Muscle of back (tissue), 11 donors: Measurements from ENCODE around the gene ANO10. TPM values are rescaled to one million over a fixed set of nuclear protein-coding genes. Genes with fewer than 3 reads are reported as not detected.
A peak's percentile ranks its signal among the peaks of the same experiment; 100 is the strongest.
"Not testable (repeated sequence)": the region's sequence is repeated elsewhere in the genome, so short reads cannot be mapped to it uniquely, and the experiment has no call there.

Experiments used
- DNase-seq, 3 donors: peaks; one replicate each; pipeline versions ENCODE4 v3.0.0 to v3.0.0-alpha.2; 2013
- polyA plus RNA-seq, 10 donors: library from polyadenylated mRNA; unstranded; fragments of 120-200 nt; gene quantifications; one replicate each; pipeline ENCODE4 v1.2.1, GENCODE V29; 2013; ENCODE audit not compliant: insufficient read length in 10 of 10

Gene ANO10
- polyA plus RNA-seq, 10 donors: 15.1 to 22.1 (median 17.9) TPM

DNA sequence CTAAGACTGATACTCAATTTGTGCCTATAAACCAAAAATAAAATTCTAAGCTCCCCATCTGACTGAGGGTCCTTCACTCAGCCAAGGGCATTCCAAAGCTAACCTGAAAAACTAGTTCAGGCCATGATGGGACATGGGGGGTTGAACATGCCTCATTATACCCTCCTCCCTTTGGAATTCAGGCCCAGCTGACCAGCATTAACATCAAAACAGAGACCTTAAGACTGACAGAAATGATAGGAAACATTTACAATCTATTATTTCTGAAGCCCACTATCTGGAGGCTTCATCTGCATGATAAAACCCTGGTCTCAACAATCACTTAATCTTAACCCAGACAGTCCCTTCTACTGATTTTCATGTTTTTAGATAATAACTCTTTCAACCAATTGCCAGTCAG is 140.4 kb downstream of the ANO10 start:
- DNase-seq: no peak

- not testable (repeated sequence) for DNase-seq
Measured at GRCh38 chr3:43478839-43479238, 143.0 kb downstream of the ANO10 start.

DNA sequence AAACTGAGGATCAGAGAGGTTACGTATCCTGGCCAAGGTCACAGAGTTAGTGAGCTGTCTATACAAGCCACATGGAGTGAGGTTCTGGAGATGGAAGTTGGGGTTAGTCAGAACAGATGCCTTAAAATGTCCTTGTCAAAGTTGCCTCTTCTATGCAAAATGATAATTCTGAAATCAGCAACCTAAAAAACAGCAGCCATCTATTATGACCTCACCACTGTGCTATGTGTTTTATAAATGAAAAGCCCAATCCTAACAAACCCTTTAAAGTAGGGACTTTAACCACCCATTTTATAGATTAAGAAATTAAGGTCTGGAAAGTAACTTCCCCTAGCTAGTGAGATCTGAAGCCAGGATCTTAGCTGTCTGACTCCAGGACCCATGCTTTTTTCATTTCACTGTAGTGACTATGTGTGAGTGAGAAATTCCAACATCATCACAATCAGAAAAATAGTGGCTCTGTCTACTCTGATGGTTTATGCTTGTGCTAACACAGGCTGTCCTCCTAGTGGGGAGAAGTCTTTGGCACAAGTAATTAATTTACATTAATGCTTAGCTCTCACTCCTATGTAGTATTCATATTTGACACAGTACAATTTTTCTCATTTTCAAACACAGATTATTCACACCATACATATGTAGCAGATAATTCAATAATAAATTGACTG is 143.6 kb downstream of the ANO10 start:
- DNase-seq: no peak

- DNase-seq: peak in 2 of 3 donors; percentile 8 to 16
Measured at GRCh38 chr3:43477600-43477999, 144.2 kb downstream of the ANO10 start.

DNA sequence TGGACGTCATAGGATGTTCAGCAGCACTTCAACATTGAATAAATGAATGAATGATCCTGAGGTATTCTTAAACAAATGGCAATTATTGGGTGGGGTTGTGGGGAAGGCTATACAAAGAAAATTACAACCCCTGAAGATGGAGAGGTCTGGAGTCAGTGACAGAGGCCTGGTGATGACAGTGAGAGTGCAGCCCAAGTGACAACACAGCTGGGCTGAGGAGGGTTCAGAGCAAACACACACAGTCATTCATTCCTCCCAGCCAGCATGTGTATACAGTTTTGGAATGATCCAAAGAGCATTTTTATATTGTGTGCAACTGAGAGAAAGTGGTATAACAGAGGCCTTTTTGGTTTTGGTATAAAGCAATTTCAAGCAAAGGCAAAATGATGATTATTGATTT is 148.1 kb downstream of the ANO10 start:
- no peak for DNase-seq

- DNase-seq: no peak
Measured at GRCh38 chr3:43473244-43473643, 148.6 kb downstream of the ANO10 start.

DNA sequence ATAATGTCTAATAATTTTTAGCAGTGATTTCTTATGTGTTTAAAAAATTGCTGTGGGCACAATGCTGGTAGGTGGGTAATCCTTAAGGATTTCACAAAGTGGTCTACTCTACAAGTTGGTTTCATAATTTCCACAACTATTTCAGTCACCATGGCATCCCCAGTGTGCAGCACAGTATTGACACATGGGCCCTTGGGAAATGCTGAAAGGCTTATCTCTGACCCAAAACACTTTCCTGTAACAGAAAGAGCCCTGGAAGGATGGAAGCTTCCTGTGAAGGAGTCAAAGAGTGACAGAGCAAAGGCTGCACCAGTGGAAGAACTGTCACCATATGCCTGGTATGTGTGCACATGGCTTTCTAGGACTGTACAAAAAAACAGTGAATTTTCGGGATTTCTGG is 153.7 kb downstream of the ANO10 start:
- DNase-seq: no peak

GRCh38 chr3:43465109-43465508 is 156.7 kb downstream of the ANO10 start:
- no peak for DNase-seq

DNA sequence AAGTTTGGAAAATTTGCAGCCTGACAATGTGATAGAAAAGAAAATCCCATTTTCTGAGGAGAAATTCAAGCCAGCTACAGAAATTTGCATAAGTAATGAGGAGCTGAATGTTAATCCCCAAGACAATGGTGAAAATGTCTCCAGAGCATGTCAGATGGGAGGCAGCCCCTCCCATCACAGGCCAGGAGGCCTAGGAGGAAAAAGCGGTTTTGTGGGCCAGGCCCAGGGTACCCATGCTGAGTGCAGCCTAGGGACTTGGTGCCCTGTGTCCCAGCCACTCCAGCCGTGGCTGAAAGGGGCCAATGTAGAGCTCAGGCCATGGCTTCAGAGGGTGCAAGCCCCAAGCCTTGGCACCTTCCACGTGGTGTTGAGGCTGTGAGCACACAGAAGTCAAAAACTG is 159.2 kb downstream of the ANO10 start:
- DNase-seq: not testable (repeated sequence)

GRCh38 chr3:43461345-43461744 is 160.5 kb downstream of the ANO10 start:
- no peak for DNase-seq

- not testable (repeated sequence) for DNase-seq
Measured at GRCh38 chr3:43457038-43457437, 164.8 kb downstream of the ANO10 start.

GRCh38 chr3:43455233-43455632 is 166.6 kb downstream of the ANO10 start:
- DNase-seq: no peak

- DNase-seq: no peak
Measured at GRCh38 chr3:43453981-43454380, 167.8 kb downstream of the ANO10 start.

DNA sequence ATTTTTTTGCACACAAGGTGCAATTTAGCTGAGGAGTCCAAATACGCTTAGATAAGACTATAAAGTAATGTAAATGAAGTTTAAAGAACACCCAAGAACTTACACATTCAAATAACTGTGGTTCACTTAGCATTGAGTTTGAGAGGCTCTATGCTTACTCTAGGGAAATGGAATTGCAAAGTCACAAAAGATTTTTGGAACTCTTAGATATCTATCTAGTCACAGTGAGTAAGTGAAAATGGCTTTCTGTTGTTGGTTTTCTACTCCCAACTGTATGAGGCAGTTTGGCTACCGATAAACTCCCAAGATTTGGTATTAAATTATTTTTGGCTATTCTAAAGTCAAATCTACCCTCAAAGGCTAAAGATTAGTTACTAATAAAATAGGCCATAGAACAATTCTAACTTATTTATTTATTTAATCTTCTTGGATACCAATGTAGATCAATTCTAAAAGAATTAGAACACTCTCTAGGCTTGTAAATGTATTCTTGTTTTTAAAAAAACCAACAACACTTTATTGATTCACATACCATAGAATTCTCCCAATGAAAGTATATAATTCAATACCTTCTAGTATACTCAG is 170.0 kb downstream of the ANO10 start:
- DNase-seq: no peak

- DNase-seq: no peak
Measured at GRCh38 chr3:43448098-43448497, 173.7 kb downstream of the ANO10 start.

DNA sequence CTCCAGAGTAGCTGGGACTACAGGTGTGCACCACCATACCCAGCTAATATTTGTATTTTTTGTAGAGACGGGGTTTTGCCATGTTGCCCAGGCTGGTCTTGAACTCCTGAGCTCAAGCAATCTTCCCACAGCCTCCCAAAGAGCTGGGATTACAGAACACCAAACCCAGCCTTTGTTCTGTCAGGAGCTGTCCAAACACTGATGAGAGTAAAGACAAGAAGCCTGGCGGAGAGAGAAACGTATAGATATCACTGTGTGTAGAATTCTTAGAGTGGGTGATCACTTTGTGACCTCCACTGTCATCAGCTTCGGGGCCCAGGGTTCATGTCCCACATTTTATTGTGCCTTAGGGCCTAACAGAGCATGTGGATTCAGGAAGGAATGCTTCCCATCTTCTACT is 176.0 kb downstream of the ANO10 start:
- no peak for DNase-seq

- no peak for DNase-seq
Measured at GRCh38 chr3:43442872-43443395, 178.9 kb downstream of the ANO10 start.

DNA sequence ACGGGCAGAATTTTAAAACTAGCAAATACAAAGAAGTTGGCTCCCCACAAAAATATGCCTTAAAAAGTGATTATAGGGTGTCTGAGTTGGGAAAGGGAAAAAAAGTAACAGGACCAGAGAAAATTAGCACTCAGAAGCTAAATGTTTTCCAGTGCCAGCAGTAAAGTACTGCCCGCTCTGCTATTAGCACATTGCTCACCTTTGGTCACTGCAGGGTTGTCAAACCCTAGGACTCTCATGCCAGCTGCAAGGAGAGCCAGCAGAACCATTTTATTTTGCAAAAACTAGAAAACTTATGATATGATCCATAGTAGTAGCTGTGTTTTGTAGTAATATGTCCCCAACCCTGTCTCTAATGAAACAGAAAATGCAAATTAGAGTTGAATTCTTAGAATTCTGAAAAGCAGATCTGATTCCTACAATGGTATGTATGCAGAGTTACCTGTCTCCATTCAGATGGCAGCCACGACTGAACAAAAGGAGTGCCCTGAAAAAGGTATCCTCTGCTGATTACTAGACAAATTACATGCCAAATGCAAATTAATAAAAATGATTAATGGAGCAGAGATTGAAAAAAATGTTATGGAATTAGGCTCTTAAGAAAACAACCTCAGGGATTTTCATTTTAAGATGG is 185.2 kb downstream of the ANO10 start:
- DNase-seq: no peak

GRCh38 chr3:43435706-43436105 is 186.1 kb downstream of the ANO10 start:
- no peak for DNase-seq

GRCh38 chr3:43434431-43434830 is 187.4 kb downstream of the ANO10 start:
- DNase-seq: no peak

DNA sequence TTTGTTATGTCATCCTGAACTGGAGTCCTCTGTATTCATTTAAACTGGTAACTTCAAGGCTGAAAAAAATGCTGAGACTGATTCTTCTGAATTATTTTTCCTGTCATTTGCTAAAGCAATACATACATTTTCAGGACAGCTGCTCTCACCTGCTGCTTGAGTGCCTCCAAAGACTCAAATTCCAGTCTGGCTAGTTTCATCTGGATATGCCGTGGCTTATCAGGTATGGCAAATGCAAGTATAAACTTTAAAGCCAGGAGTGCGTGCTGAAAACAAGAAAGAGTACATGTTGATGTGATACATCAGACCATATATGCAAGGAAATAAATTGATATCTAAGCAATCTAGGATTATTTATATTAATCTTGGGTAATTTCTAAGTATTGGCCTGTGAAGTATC is 189.3 kb downstream of the ANO10 start:
- no peak for DNase-seq

DNA sequence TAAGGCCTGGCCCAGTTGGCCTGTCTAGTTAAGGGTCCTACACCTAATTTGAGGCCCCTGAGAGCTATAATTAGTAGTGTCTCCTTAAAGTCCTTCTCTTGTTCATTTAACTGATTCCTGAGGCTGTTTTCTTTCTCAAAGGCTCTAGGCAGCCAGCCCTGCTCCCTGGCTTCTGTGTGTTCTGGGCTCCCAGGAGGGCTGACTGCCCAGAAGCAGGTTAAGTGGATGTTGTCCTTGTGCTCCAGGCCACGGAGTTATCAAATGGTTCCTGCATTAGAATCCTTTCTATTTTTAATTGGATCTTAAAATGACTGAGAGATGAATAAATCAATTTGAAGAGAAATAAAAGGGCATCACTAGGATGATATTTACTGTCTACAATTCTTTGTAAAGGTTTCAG is 195.4 kb downstream of the ANO10 start:
- DNase-seq: no peak

GRCh38 chr3:43425829-43426228 is 196.0 kb downstream of the ANO10 start:
- no peak for DNase-seq
